ENCODE data around the gene PRPS1L1.

Gene PRPS1L1

GRCh38 chr7:18013936-18014335 lies 13.7 kb downstream of the PRPS1L1 start:
- intact Hi-C loops (cut with DNase I; ENCODE audit: low total_unique reads), result no loop called here
- no peak for DNase-seq
- TF ChIP-seq, protein P1, sequence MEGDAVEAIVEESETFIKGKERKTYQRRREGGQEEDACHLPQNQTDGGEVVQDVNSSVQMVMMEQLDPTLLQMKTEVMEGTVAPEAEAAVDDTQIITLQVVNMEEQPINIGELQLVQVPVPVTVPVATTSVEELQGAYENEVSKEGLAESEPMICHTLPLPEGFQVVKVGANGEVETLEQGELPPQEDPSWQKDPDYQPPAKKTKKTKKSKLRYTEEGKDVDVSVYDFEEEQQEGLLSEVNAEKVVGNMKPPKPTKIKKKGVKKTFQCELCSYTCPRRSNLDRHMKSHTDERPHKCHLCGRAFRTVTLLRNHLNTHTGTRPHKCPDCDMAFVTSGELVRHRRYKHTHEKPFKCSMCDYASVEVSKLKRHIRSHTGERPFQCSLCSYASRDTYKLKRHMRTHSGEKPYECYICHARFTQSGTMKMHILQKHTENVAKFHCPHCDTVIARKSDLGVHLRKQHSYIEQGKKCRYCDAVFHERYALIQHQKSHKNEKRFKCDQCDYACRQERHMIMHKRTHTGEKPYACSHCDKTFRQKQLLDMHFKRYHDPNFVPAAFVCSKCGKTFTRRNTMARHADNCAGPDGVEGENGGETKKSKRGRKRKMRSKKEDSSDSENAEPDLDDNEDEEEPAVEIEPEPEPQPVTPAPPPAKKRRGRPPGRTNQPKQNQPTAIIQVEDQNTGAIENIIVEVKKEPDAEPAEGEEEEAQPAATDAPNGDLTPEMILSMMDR (IDR thresholded peaks at IDR 0.05), result no peak

GRCh38 chr7:18004372-18004771 lies 23.3 kb downstream of the PRPS1L1 start:
- TF ChIP-seq, protein P1 (IDR thresholded peaks at IDR 0.05), result no peak
- no peak for DNase-seq
- H3K27ac ChIP-seq, result no peak overlapping the region
- H3K27me3 ChIP-seq, result no peaks in the 10 kb centered on the region
- no peaks in the 10 kb centered on the region for H3K4me1 ChIP-seq
- H3K36me3 ChIP-seq, result no peaks in the 10 kb centered on the region
- intact Hi-C loops (cut with DNase I; ENCODE audit: low total_unique reads), result no loop called here
- H3K4me3 ChIP-seq, result no peak overlapping the region
- no peaks in the 10 kb centered on the region for H3K9me3 ChIP-seq

More at GRCh38 chr7:18013936-18014335, 13.7 kb downstream of the PRPS1L1 start:
- H3K27ac ChIP-seq, result no peak overlapping the region
- H3K27me3 ChIP-seq, result no peaks in the 10 kb centered on the region
- no peaks in the 10 kb centered on the region for H3K36me3 ChIP-seq
- H3K4me1 ChIP-seq, result peaks cover 0 to 1% (median 0%) of the 10 kb centered on the region in 4 donors
- H3K9me3 ChIP-seq, result no peaks in the 10 kb centered on the region
- H3K4me3 ChIP-seq, result no peak overlapping the region

GRCh38 chr7:18003286-18003994 lies 24.2 kb downstream of the PRPS1L1 start:
- no peak for DNase-seq
- Histone ChIP-seq H3K9me3 (peaks cover 0 to 6% (median 0%) of the 10 kb centered on the region in 3 donors), H3K36me3 (no peaks in the 10 kb centered on the region), H3K4me1 (no peaks in the 10 kb centered on the region), H3K27me3 (no peaks in the 10 kb centered on the region), H3K4me3 (no peak overlapping the region), H3K27ac (no peak overlapping the region)
- TF ChIP-seq, protein P1 (IDR thresholded peaks at IDR 0.05), result no peak
- intact Hi-C loops (cut with DNase I; ENCODE audit: low total_unique reads), result no loop called here

DNA sequence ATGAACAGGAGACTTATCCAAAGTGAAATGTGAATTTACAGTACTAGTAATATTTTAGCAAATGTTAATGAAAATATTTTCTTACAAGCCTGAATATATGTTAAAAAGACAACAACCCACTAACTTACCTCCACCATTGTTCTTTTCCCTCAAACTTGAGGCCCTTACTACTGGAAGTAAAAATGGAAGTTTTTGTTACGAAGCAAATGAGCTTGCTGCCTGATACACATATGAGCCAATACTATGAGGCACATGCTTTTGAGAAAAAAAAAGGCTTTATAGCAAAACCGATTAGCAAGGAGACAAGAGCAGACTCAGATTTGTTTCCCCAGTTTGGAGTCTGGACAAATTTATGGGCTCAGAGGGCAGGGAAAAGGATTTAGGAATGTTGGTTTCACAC lies 29.0 kb downstream of the PRPS1L1 start:
- intact Hi-C loops (cut with DNase I; ENCODE audit: low total_unique reads), result no loop called here
- no peaks in the 10 kb centered on the region for H3K27me3 ChIP-seq
- H3K4me1 ChIP-seq, result no peaks in the 10 kb centered on the region
- H3K4me3 ChIP-seq, result no peak overlapping the region
- DNase-seq, result no peak
- no peaks in the 10 kb centered on the region for H3K36me3 ChIP-seq
- H3K27ac ChIP-seq, result no peak overlapping the region
- peaks cover 0 to 6% (median 0%) of the 10 kb centered on the region in 3 donors for H3K9me3 ChIP-seq
- TF ChIP-seq, protein P1 (IDR thresholded peaks at IDR 0.05), result no peak

- TF ChIP-seq, protein P1 (IDR thresholded peaks at IDR 0.05), result no peak
- H3K27ac ChIP-seq, result no peak overlapping the region
- intact Hi-C loops (cut with DNase I; ENCODE audit: low total_unique reads), result no loop called here
Observed at GRCh38 chr7:17996442-17997223, 31.0 kb downstream of the PRPS1L1 start.

More at GRCh38 chr7:17996442-17997223, 31.0 kb downstream of the PRPS1L1 start:
- DNase-seq, result no peak
- Histone ChIP-seq H3K4me1 (no peaks in the 10 kb centered on the region), H3K9me3 (peaks cover 0 to 6% (median 0%) of the 10 kb centered on the region in 3 donors), H3K4me3 (no peak overlapping the region), H3K36me3 (no peaks in the 10 kb centered on the region), H3K27me3 (no peaks in the 10 kb centered on the region)

Measured in tibial artery (tissue), 4 donors.